GM20431 (cell line): ENCODE results near the gene RAE1.
"Not testable (repeated sequence)": the region's sequence is repeated elsewhere in the genome, so short reads cannot be mapped to it uniquely, and the experiment has no call there.

Experiments used
- in situ Hi-C: fragments of 300-500 bp; cut with MseI, MboI; formaldehyde crosslinking; loops from one replicate; pipeline ENCODE4 v1.15.0; 2020; ENCODE audit warnings: low sequenced_read_pairs; ENCODE audit not compliant: unreplicated experiment

RAE1 gene

DNA sequence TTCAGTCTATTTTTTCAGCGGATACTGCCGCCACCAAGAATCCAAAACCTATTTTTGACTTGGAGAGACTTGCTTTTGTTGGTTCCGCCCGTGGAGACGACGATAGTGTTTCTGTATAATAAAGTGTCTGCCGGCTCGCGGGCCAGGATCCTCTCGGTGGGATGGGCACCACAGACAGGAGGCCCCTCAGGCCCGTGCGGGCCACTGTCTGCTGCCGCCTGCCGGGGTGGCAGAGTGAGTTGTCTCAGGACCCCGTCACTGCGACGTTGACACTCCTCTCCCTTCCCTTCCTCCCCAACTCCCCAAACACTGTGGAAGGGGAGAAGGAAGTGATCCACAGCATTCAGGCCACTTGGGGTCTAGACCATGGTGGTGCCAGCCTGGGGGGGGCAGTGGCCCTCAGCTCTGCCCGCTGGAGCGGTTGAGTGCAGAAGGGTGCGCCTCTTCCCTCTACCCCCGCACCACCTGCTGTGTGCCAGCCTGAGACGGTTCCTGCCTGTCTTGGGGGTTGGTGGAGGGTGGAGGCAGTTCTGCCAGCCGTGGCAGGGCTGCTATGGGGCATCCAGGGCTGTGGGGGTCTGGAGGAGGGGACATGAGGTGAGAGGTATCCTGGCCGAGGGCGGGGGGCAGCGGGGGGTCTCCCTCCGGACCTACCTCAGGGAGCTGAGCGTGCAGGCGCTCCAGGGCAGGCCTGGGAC, 57.6 kb downstream of the RAE1 start:
- in situ Hi-C loops, result no loop called here

DNA sequence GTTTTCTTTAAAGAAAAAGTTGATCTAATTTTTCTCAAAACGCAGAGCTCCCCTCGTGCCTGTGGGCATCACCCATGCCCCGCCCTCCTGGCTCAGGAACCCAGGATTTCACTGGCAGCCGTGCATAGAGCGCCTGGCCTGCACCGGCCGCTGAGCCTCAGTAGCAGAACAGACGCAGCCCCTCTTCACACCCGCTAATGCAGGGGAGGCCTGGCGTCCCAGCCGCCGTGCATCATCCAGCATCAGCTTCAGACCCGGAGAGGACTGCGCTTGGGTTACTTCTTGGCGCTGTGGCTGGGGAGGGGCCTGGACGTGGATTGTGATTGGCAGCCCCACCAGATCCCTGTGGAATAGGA, 58.2 kb downstream of the RAE1 start:
- in situ Hi-C loops, result no loop called here

DNA sequence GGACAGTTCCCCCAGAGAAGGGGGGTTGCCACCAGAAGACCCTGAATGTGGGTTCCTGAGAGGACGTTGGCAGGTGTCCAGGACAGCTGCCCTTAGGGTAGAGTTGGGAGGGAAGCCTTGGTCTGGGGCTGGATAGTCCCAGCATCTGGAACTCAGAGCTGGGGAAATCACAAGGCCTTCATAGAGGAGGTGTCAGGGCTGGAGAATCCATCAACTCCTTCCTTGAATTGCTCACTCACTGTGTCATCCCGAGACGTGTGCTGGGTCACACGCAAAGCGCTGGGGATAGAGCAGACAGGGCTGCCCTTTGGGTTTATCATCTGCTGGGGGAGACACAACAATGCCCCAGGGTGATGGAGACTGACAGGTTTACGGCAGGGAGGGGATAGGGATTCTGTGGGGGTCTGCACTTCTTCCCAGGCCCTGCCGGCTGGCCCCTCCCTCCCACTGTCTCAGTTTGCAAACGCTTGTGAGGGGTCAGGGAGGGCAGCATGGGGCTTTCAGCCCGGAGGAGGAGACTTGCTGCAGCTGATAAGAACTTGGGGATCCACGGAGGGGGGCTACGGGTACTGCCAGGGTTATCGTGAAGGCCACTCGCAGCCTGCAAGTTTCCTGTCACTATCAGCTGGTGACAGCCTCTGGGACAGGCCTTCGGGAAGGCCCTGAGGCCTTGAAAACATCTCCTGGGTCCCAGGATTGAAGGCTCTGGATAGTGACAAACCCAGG, 58.8 kb downstream of the RAE1 start:
- in situ Hi-C loops, result no loop called here

DNA sequence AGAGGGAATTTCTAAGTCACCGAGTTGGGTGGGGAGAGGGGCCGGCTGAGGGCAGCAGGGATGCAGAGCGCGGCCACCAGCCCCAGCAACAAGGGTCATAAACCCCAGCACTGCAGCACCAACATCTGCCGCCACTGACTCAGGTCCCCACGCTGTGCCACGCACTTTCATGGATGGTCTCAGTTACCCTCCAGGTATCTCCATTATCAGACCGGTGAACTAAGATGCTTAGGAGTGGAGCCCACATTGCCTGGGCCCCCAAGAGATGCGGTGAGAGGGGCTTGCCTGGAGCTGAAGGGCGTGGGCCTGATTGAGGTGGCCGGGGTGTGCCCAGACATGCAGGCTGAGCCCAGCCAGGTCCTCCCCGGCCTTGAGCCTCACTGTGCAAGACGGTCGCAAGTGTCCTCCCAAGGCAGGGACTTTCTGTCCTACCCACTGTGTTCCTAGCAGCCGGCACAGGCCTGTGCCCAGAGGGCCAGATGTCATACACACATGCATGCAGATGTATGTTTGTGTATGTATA, 59.4 kb downstream of the RAE1 start:
- in situ Hi-C loops, result no loop called here

GRCh38 chr20:57410924-57411323, 59.9 kb downstream of the RAE1 start:
- in situ Hi-C loops, result no loop called here

GRCh38 chr20:57411406-57412283, 60.6 kb downstream of the RAE1 start:
- in situ Hi-C loops, result no loop called here

DNA sequence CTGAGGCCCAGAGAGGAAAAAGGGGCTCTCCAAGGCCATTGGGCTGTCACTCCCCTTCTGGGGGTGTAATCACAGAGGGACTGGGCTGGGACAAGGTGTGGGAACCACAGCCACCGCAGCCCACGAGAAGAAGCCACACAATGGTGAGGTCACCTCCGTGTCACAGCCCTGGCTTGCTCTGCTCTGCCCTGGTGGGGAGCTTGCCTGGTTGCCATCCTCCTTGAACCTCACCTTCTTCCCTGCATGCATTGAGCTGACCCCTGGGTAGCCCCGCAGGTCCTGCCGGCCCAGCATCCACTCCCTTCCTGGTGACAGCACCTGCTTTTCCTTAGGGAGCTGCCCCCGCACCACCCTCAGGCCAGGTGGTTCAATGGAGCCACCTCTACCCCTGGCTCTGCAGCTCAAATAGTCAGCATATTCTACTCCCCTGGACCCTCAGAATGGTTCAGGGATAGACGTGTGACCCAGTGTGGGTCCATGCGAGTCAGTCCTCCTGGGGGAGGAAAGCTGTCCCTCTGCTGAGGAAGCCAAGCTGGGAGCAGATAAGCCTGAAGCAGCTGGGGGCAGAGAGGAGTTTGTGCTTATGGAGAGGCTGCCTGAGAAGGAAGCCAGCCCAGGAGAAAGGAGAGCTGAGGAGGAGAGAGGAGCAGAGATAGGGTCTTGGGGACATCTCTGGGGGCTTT, 61.4 kb downstream of the RAE1 start:
- in situ Hi-C loops, result no loop called here

DNA sequence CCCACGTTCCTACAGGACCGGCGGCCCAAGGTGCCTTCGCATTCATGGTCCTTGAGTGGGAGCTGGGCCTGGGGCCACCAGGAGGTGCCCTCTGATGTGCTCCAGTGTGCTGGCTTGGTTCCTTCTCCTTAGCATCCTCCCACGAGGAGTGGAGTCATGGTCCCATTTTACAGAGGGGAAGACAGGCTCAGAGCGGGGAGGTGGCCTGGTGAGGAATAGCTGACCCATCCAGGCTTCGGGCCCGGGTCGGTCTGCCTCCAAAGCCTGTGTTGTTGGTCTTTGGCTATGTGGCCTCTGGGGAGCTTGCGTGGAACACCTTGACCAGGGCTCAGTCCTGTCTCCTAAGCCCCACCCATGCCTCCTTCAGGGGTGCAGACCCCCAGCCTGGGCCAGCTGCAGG, 62.9 kb downstream of the RAE1 start:
- in situ Hi-C loops, result no loop called here

- in situ Hi-C loops, result no loop called here
Observed at GRCh38 chr20:57414867-57415592, 64.0 kb downstream of the RAE1 start.

DNA sequence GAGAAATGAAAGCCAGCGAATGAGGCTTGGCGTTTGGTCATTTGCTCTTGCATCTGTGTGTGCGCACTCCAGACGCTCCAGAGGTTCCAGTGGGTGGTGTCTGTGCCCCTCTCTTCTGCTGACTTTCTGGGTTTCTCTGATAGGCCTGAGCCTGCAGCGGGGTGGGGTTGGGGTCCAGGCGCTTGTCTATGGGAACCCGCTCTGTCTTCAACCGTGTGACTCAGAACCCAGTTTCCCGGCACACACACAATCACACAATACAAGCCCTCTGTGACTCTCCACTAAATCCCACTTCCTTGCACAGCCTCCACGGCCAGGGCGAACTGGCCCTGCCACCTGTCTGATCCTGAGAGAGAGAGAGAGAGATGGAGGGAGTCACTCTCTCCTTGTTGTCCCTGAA, 64.7 kb downstream of the RAE1 start:
- in situ Hi-C loops, result no loop called here

DNA sequence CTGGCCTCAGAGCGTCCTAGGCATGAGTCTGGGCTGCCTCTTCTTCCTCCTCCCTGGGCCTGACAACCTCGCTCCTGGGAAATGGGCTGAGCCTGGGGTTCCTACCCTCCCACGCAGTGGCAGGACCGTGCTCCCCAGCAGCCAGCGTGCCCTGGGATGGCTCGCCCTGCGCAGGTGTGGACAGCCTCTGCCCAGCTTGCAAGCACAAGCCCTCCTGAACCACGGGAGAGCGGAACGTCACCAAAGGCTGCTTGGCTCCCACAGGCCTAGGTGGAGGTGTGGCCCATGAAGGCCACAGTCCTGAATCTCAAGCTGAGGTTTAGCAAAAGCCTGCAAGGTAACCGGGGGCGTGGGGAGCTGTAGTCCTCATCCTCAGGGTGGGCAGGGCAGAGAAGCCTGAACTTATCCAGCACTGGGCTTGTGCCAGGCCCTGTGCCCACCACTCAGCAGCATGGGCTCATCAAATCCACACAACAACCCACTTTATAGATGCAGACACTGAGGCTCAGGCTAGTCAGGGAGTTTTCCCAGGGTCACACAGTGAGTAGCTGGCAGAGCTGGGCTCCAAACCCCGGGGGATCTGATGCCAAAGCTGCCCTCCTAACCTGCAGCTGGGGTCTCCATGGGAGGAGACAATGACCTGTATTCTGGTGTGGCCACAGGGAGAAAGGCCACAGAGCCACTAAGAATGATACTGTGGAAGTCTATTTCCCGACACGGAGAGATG, 65.4 kb downstream of the RAE1 start:
- in situ Hi-C loops, result no loop called here

- in situ Hi-C loops, result no loop called here
Observed at GRCh38 chr20:57417051-57417689, 66.1 kb downstream of the RAE1 start.

- in situ Hi-C loops, result no loop called here
Observed at GRCh38 chr20:57417830-57418780, 67.0 kb downstream of the RAE1 start.

DNA sequence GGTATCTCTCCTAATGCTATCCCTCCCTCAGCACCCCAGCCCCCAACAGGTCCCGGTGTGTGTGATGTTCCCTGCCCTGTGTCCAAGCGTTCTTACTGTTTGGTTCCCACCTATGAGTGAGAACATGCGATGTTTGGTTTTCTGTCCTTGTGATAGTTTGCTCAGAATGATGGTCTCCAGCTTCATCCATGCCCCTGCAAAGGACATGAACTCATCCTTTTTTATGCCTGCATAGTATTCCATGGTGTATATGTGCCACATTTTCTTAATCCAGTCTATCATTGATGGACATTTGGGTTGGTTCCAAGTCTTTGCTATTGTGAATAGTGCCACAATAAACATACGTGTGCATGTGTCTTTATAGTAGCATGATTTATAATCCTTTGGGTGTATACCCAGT, 68.4 kb downstream of the RAE1 start:
- in situ Hi-C loops, result not testable (repeated sequence)

GRCh38 chr20:57420571-57421252, 69.7 kb downstream of the RAE1 start:
- in situ Hi-C loops, result no loop called here

DNA sequence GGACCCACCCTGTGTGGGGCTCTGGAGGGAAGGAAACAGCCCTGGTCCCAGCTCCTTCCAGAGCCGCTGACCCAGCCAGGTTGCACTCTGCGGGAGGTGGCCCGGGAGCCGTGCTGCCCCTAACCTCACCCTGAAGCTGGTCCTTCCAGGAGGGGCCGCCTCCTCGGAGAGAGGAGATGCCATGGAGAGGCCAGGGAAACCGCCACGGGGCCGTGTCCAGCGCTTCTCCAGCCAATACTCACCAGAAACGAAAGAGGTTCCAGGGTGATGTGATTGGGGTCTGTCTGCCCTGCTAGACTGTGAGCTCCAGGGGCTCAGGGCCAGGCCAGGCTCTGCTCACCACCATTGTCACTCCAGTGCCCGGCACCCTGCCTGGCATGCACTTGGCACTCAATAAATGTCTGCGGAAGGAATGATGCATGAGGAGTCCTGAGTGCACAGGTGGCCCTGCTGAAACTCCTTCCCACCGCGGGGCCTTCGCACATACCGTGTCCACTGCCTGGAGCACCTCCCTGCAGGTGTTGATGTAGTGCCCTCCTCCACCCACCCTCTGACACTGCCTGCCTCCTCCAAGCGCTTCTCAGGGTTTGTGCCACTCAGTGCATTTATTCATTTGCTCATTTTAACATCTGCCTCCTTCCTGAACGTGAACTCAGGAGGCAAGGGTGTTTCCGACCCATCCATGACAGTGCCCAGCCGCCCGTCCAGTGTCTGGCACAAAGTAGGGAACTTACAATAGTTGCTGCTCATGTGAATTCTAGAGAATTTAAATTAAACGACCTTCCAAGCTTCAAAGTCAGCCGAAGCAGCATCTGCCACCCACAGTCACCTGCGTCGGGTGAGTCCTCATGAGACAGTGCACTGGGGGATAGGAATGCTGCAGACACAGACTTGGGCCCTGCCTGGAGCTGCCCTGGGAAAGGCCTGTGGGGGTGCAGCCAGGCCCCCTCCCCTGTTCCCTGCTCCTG, 70.5 kb downstream of the RAE1 start:
- in situ Hi-C loops, result no loop called here
